GM12878 (cell line): ENCODE measurements around the gene ST7. TPM values are rescaled to one million over a fixed set of nuclear protein-coding genes. Genes with fewer than 3 reads are reported as not detected.

Source experiments
- ATAC-seq: fragments of 200-7000 bp; cut with Tn5 transposase; 3 replicates; pipeline ENCODE4 v1.9.1; 2020; ENCODE audit warnings: mild to moderate bottlenecking, moderate library complexity
- BruUV-seq: library from RNA; stranded (reverse); fragments of 400-500 nt; replicated peaks from 2 replicates; lab custom pipeline; 2021; lab: Mats Ljungman, UMichigan
- CTCF ChIA-PET: fragments of 300-600 bp; sonication (Branson Sonifier 250); formaldehyde crosslinking; extraction: SDS; loops from one replicate; lab custom pipeline; 2021; ENCODE audit warnings: inconsistent platforms; lab: Yijun Ruan, JAX
- POLR2A ChIA-PET: fragments of 350-600 bp; formaldehyde crosslinking; extraction: SDS; loops from one replicate; lab custom pipeline; 2021; ENCODE audit warnings: inconsistent platforms; lab: Charles Lee
- RAD21 ChIA-PET: fragments of 300-600 bp; sonication (Branson Sonifier 250); formaldehyde crosslinking; loops from one replicate; lab custom pipeline; 2023; ENCODE audit warnings: antibody characterized with exemption; ENCODE audit not compliant: unreplicated experiment; lab: Charles Lee
- SMC1A ChIA-PET: fragments of 300-600 bp; sonication (Branson Sonifier 250); formaldehyde crosslinking; loops from one replicate; lab custom pipeline; 2023; ENCODE audit not compliant: unreplicated experiment, uncharacterized antibody; lab: Charles Lee
- DNase-seq: peaks from one replicate; pipeline ENCODE4 v3.0.0-alpha.2; 2011; ENCODE audit warnings: low read depth, low spot score
- FAIRE-seq: peaks from 3 replicates; lab custom pipeline; 2011; peaks lifted over from hg19 to GRCh38; lab: Jason Lieb, UNC
- H2AFZ ChIP-seq: 2 replicates; pipeline ENCODE4 v1.6.0; 2011; ENCODE audit warnings: low read depth, low read length, control low read depth; ENCODE audit not compliant: control insufficient read depth
- H3K27ac ChIP-seq: 2 replicates; pipeline ENCODE4 v1.5.1; 2011; ENCODE audit warnings: control low read depth; ENCODE audit not compliant: control insufficient read depth, insufficient read depth
- H3K27me3 ChIP-seq, 2 experiments: replicated peaks in 1 of 2; 2 replicates each; pipeline versions ENCODE4 v1.6.0 to v1.6.1; 2011; ENCODE audit warnings: low read length in 1 of 2; ENCODE audit not compliant: control insufficient read depth in 2 of 2, insufficient read depth in 2 of 2
- H3K36me3 ChIP-seq, 2 experiments: 2 replicates each; pipeline ENCODE4 v1.5.1; 2011; ENCODE audit warnings: low read length in 1 of 2; ENCODE audit not compliant: control insufficient read depth in 2 of 2, insufficient read depth in 2 of 2
- H3K4me1 ChIP-seq: 2 replicates; pipeline ENCODE4 v1.6.1; 2011; ENCODE audit warnings: mild to moderate bottlenecking, low read length, moderate library complexity, mixed read lengths; ENCODE audit not compliant: control insufficient read depth, insufficient read depth
- H3K4me2 ChIP-seq: 2 replicates; pipeline ENCODE4 v1.6.0; 2011; ENCODE audit warnings: control low read depth; ENCODE audit not compliant: control insufficient read depth, insufficient read depth
- H3K4me3 ChIP-seq: fragments of 200-600 bp; sonication (generic); 2 replicates; pipeline ENCODE4 v1.5.1; 2016
- H3K79me2 ChIP-seq: 2 replicates; pipeline ENCODE4 v1.6.0; 2011; ENCODE audit warnings: low read length; ENCODE audit not compliant: control insufficient read depth, insufficient read depth
- H3K9ac ChIP-seq: 2 replicates; pipeline ENCODE4 v1.8.0; 2011; ENCODE audit warnings: low read length, control low read depth, mixed read lengths; ENCODE audit not compliant: control insufficient read depth, insufficient read depth
- H3K9me3 ChIP-seq: replicated peaks from 3 replicates; pipeline ENCODE4 v1.5.1; 2011; ENCODE audit warnings: mild to moderate bottlenecking, low read length; ENCODE audit not compliant: control insufficient read depth, insufficient read depth
- H4K20me1 ChIP-seq: 2 replicates; pipeline ENCODE4 v1.6.0; 2011; ENCODE audit not compliant: control insufficient read depth, insufficient read depth
- E2F8 ChIP-seq: fragments of 450-650 bp; IDR thresholded peaks from 2 replicates; pipeline ENCODE4 v1.6.1; 2018; ENCODE audit warnings: mild to moderate bottlenecking, low read depth, moderate library complexity; ENCODE audit not compliant: partially characterized antibody
- IRF5 ChIP-seq: fragments of 450-650 bp; IDR thresholded peaks from 2 replicates; pipeline ENCODE4 v1.6.1; 2017; ENCODE audit warnings: borderline replicate concordance
- NFIC ChIP-seq: IDR thresholded peaks from 2 replicates; pipeline ENCODE4 v1.6.1; 2012; ENCODE audit warnings: low read depth, mild to moderate bottlenecking, inconsistent platforms, low read length, moderate library complexity
- PAX5 ChIP-seq: IDR thresholded peaks from 2 replicates; pipeline ENCODE4 v1.6.1; 2011; ENCODE audit warnings: low read depth, low read length, borderline replicate concordance
- PKNOX1 ChIP-seq: fragments of 450-650 bp; IDR thresholded peaks from 2 replicates; pipeline ENCODE4 v1.6.1; 2016; ENCODE audit warnings: mild to moderate bottlenecking
- POLR2A ChIP-seq: IDR thresholded peaks from 2 replicates; pipeline ENCODE4 v1.6.1; 2011; ENCODE audit warnings: low read depth, mild to moderate bottlenecking, low read length
- RELA ChIP-seq: fragments of 450-650 bp; IDR thresholded peaks from 2 replicates; pipeline ENCODE4 v1.8.0; 2014; ENCODE audit warnings: borderline replicate concordance; ENCODE audit not compliant: partially characterized antibody
- SRF ChIP-seq, 2 experiments: IDR thresholded peaks; 2 replicates each; pipeline ENCODE4 v1.6.1; 2011; ENCODE audit warnings: low read depth in 2 of 2, low read length in 2 of 2, mild to moderate bottlenecking in 1 of 2, moderate library complexity in 1 of 2
- SUZ12 ChIP-seq: fragments of 200-600 bp; sonication (generic); IDR thresholded peaks from one replicate; pipeline ENCODE4 v1.6.1; 2018; ENCODE audit warnings: antibody characterized with exemption, mild to moderate bottlenecking; ENCODE audit not compliant: unreplicated experiment
- TBL1XR1 ChIP-seq: IDR thresholded peaks from 2 replicates; pipeline ENCODE4 v1.6.1; 2012; ENCODE audit warnings: low read depth, low read length, improper control_type of control experiment
- ZNF384 ChIP-seq: IDR thresholded peaks from 2 replicates; pipeline ENCODE4 v1.6.1; 2012; ENCODE audit warnings: low read depth, mild to moderate bottlenecking, low read length, improper control_type of control experiment, borderline replicate concordance
- ZNF592 ChIP-seq: fragments of 450-650 bp; IDR thresholded peaks from 2 replicates; pipeline ENCODE4 v1.6.1; 2017; ENCODE audit warnings: mild to moderate bottlenecking, moderate library complexity
- WGBS: methylation state at CpG from one replicate; pipeline ENCODE4 v1.1.6; 2016; ENCODE audit warnings: low lambda C conversion rate; ENCODE audit not compliant: insufficient replicate concordance, insufficient coverage; ENCODE audit errors: missing lambda C conversion rate; 5-methylcytosine and 5-hydroxymethylcytosine counted together
- in situ Hi-C: fragments of 300-500 bp; cut with MboI; formaldehyde crosslinking; loops from 9 replicates; pipeline ENCODE4 v1.14.3; 2018; ENCODE audit warnings: mixed read lengths
- intact Hi-C: fragments of 100-400 bp; cut with micrococcal nuclease; formaldehyde crosslinking; loops from one replicate; pipeline ENCODE4 v1.14.2; 2022; ENCODE audit not compliant: unreplicated experiment
- polyA plus RNA-seq, 11 experiments: library from polyadenylated mRNA; depleted of rRNA in 4 of 11; unstranded in 6 of 11; stranded (reverse) in 5 of 11; fragments of >200 nt; fragmentation: Nextera tagmentation in 4 of 11; fragmentation: Illumina TruSeq in 1 of 11; extraction: Ambion mirVana in 4 of 11; extraction: Trizol in 1 of 11; gene quantifications; 1 replicate in 1 of 11; 2 replicates in 10 of 11; pipeline versions ENCODE4 v1.2.1 to v1.2.3, GENCODE V29; 2011 to 2016; ENCODE audit warnings: inconsistent platforms in 2 of 11, missing spikeins in 2 of 11, low read depth in 1 of 11
- total RNA-seq, 4 experiments: library from RNA; depleted of rRNA in 3 of 4; stranded (reverse); fragments of >200 nt in 3 of 4; fragmentation: Illumina TruSeq in 1 of 4; extraction: Trizol in 1 of 4; gene quantifications; 2 replicates each; pipeline versions ENCODE4 v1.2.1 to v1.2.3, GENCODE V29; 2013 to 2021

ST7 gene
- total and polyA plus RNA-seq, 10 of the 15 experiments (the other 5 are each of a cell fraction or from before 2014, with no cell fraction given), result 27.7 to 76.4 (median 53.6) TPM

DNA sequence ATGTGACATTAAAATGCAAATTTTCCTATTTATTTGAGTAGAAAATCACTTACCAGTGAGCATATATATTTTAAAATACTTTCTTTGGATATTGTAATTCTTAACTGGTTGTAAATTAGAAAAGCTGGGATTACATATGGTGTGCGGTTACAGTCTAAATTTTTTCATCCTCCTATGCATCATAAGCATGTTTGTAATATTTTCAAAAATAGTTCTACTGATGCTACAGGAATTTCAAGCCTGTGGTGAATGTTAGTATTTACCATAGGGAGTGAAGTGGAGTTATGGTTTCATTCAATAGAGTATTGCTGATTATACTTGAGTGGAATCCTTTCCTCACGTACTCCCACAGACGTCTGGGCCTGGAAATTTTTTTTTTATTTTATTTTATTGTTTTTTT is 34.6 kb upstream of the ST7 start:
- intact Hi-C loops, result no loop called here
- Histone ChIP-seq H3K79me2 (no peaks in the 10 kb centered on the region), H3K36me3 (peaks cover 0 to 18% of the 10 kb centered on the region in 2 experiments), H3K27ac (no peak overlapping the region), H4K20me1 (no peaks in the 10 kb centered on the region), H3K9me3 (no peaks in the 10 kb centered on the region), H3K27me3 (no peaks in the 10 kb centered on the region), H3K4me1 (no peaks in the 10 kb centered on the region), H3K4me2 (no peak overlapping the region), H3K9ac (no peak overlapping the region), H3K4me3 (no peak overlapping the region), H2AFZ (no peak overlapping the region)
- no peak for DNase-seq
- ChIA-PET SMC1A (interaction anchor here (1.0 to 1.2 kb wide), 2 partner anchors 10 to 22 kb away, joined by 3 read pairs; no protein-coding TSS in a partner anchor), RAD21 (no interaction called here), POLR2A (no interaction called here), CTCF (interaction anchor here (1.1 to 3.0 kb wide), 3 partner anchors 12 to 209 kb away, joined by 3 to 12 read pairs (median 8); no protein-coding TSS in a partner anchor)
- WGBS, result 97% methylated on average over 3 of the region's 3 CpGs
- no peak for ATAC-seq
- FAIRE-seq, result no peak
- in situ Hi-C loops, result no loop called here
- BruUV-seq, result no TSS peak
- no peak for TF ChIP-seq RELA
- no peak for TF ChIP-seq NFIC
- no peak for TF ChIP-seq IRF5
- TF ChIP-seq PKNOX1, result no peak
- no peak for TF ChIP-seq TBL1XR1
- no peak for TF ChIP-seq SRF (IDR thresholded peaks at IDR 0.05; ENCODE audit: low read depth in 2 of 2, low read length in 2 of 2)
- no peak for TF ChIP-seq ZNF384
- TF ChIP-seq E2F8, result no peak
- no peak for TF ChIP-seq ZNF592
- no peak for TF ChIP-seq SUZ12
- no peak for TF ChIP-seq PAX5
- no peak for TF ChIP-seq POLR2A
